Astrocyte (in vitro differentiated cells and primary cell): Measurements from ENCODE around the gene MYL9. TPM values are rescaled to one million over a fixed set of nuclear protein-coding genes. Genes with fewer than 3 reads are reported as not detected.
A peak's percentile ranks its signal among the peaks of the same experiment; 100 is the strongest.

Source experiments
- DNase-seq: peaks from one replicate; pipeline ENCODE4 v3.0.0-alpha.2; 2010; ENCODE audit warnings: low read depth
- FAIRE-seq: peaks from 2 replicates; lab custom pipeline; 2011; peaks lifted over from hg19 to GRCh38; lab: Jason Lieb, UNC
- H2AFZ ChIP-seq: 2 replicates; pipeline ENCODE4 v1.6.0; 2012; ENCODE audit warnings: low read depth, low read length, inconsistent platforms
- H3K27ac ChIP-seq: 2 replicates; pipeline ENCODE4 v1.5.1; 2011; ENCODE audit warnings: low read depth, low read length, inconsistent platforms
- H3K27me3 ChIP-seq: 2 replicates; pipeline ENCODE4 v1.6.0; 2011; ENCODE audit warnings: low read length, inconsistent platforms; ENCODE audit not compliant: insufficient read depth
- H3K36me3 ChIP-seq: 2 replicates; pipeline ENCODE4 v1.5.1; 2011; ENCODE audit warnings: low read length, inconsistent platforms; ENCODE audit not compliant: insufficient read depth
- H3K4me1 ChIP-seq: 2 replicates; pipeline ENCODE4 v1.5.1; 2011; ENCODE audit warnings: low read length, inconsistent platforms; ENCODE audit not compliant: insufficient read depth
- H3K4me2 ChIP-seq: 2 replicates; pipeline ENCODE4 v1.6.0; 2012; ENCODE audit warnings: low read length, inconsistent platforms
- H3K4me3 ChIP-seq: 2 replicates; pipeline ENCODE4 v1.5.1; 2011; ENCODE audit warnings: low read depth, mild to moderate bottlenecking, low read length, inconsistent platforms; ENCODE audit not compliant: insufficient read depth
- H3K79me2 ChIP-seq: 2 replicates; pipeline ENCODE4 v1.6.0; 2012; ENCODE audit warnings: mild to moderate bottlenecking, low read length, inconsistent platforms; ENCODE audit not compliant: insufficient read depth
- H3K9ac ChIP-seq: 2 replicates; pipeline ENCODE4 v1.6.0; 2012; ENCODE audit warnings: mild to moderate bottlenecking, low read length, inconsistent platforms
- H3K9me3 ChIP-seq: 2 replicates; pipeline ENCODE4 v1.5.1; 2012; ENCODE audit warnings: low read depth, mild to moderate bottlenecking, low read length, inconsistent platforms; ENCODE audit not compliant: insufficient read depth
- H4K20me1 ChIP-seq: 2 replicates; pipeline ENCODE4 v1.6.0; 2012; ENCODE audit warnings: low read length, inconsistent platforms; ENCODE audit not compliant: insufficient read depth
- H3K27ac Mint-ChIP-seq: one replicate; pipeline ENCODE4 v1.8.0; 2021; ENCODE audit warnings: mild to moderate bottlenecking, mixed read lengths; ENCODE audit not compliant: unreplicated experiment
- H3K27me3 Mint-ChIP-seq: one replicate; pipeline ENCODE4 v1.8.0; 2021; ENCODE audit warnings: low read depth, mixed read lengths; ENCODE audit not compliant: unreplicated experiment
- H3K36me3 Mint-ChIP-seq: one replicate; pipeline ENCODE4 v1.8.0; 2021; ENCODE audit warnings: low read depth, mixed read lengths; ENCODE audit not compliant: unreplicated experiment
- H3K4me1 Mint-ChIP-seq: one replicate; pipeline ENCODE4 v1.8.0; 2021; ENCODE audit warnings: low read depth, mixed read lengths; ENCODE audit not compliant: unreplicated experiment
- H3K4me3 Mint-ChIP-seq: one replicate; pipeline ENCODE4 v1.8.0; 2021; ENCODE audit warnings: mild to moderate bottlenecking, moderate library complexity, mixed read lengths; ENCODE audit not compliant: unreplicated experiment
- H3K9me3 Mint-ChIP-seq: one replicate; pipeline ENCODE4 v1.8.0; 2021; ENCODE audit warnings: mild to moderate bottlenecking, mixed read lengths; ENCODE audit not compliant: unreplicated experiment
- CTCF ChIP-seq: IDR thresholded peaks from 2 replicates; pipeline ENCODE4 v1.5.1; 2011; ENCODE audit warnings: low read depth, mild to moderate bottlenecking, inconsistent platforms, low read length, moderate library complexity; ENCODE audit not compliant: insufficient read depth
- EZH2 ChIP-seq: IDR thresholded peaks from 2 replicates; pipeline ENCODE4 v1.6.1; 2012; ENCODE audit warnings: mild to moderate bottlenecking, low read length, inconsistent platforms; ENCODE audit not compliant: insufficient read depth
- total RNA-seq: library from RNA; stranded (reverse); gene quantifications from 2 replicates; pipeline ENCODE4 v1.2.1, GENCODE V29; 2021

The MYL9 gene
- total RNA-seq, 1 donor from 2014 or later = 1,247 TPM

GRCh38 chr20:36578356-36579041 lies 37.2 kb downstream of the MYL9 start:
- no peak overlapping the region for H2AFZ ChIP-seq
- H3K9me3 ChIP-seq = no peaks in the 10 kb centered on the region
- H3K27me3 ChIP-seq = no peaks in the 10 kb centered on the region
- TF ChIP-seq CTCF (no peak), EZH2 (no peak)
- FAIRE-seq = no peak
- H3K36me3 ChIP-seq = peaks cover 8% of the 10 kb centered on the region
- H3K9ac ChIP-seq = no peak overlapping the region
- H3K4me3 Mint-ChIP-seq = no peak overlapping the region
- H3K27ac ChIP-seq = no peak overlapping the region
- no peaks in the 10 kb centered on the region for H3K27me3 Mint-ChIP-seq
- H3K4me3 ChIP-seq = no peak overlapping the region
- no peak for DNase-seq
- H3K4me1 Mint-ChIP-seq = peaks cover 17% of the 10 kb centered on the region
- peaks cover 12% of the 10 kb centered on the region for H3K4me1 ChIP-seq
- H3K27ac Mint-ChIP-seq = no peak overlapping the region
- peaks cover 59% of the 10 kb centered on the region for H4K20me1 ChIP-seq
- H3K9me3 Mint-ChIP-seq = no peaks in the 10 kb centered on the region
- peaks cover 29% of the 10 kb centered on the region for H3K36me3 Mint-ChIP-seq
- H3K4me2 ChIP-seq = no peak overlapping the region
- peaks cover 48% of the 10 kb centered on the region for H3K79me2 ChIP-seq

GRCh38 chr20:36579996-36580545 lies 38.8 kb downstream of the MYL9 start:
- H3K27me3 Mint-ChIP-seq = no peaks in the 10 kb centered on the region
- TF ChIP-seq EZH2 = no peak
- TF ChIP-seq CTCF = no peak
- FAIRE-seq (no peak), DNase-seq (peak; percentile 57)
- Histone ChIP-seq H4K20me1 (peaks cover 55% of the 10 kb centered on the region), H3K27me3 (no peaks in the 10 kb centered on the region), H3K4me3 (no peak overlapping the region), H3K9me3 (no peaks in the 10 kb centered on the region), H3K4me2 (no peak overlapping the region), H3K9ac (peak overlapping the region; percentile 28), H2AFZ (no peak overlapping the region), H3K27ac (no peak overlapping the region), H3K79me2 (peaks cover 44% of the 10 kb centered on the region), H3K36me3 (peaks cover 12% of the 10 kb centered on the region), H3K4me1 (peaks cover 10% of the 10 kb centered on the region)
- peak overlapping the region; percentile 64 for H3K27ac Mint-ChIP-seq
- peaks cover 12% of the 10 kb centered on the region for H3K4me1 Mint-ChIP-seq
- no peaks in the 10 kb centered on the region for H3K9me3 Mint-ChIP-seq
- peaks cover 29% of the 10 kb centered on the region for H3K36me3 Mint-ChIP-seq
- H3K4me3 Mint-ChIP-seq = peak overlapping the region; percentile 30

GRCh38 chr20:36582322-36582721 lies 41.0 kb downstream of the MYL9 start:
- Histone ChIP-seq H3K27ac (no peak overlapping the region), H3K4me1 (peaks cover 3% of the 10 kb centered on the region), H4K20me1 (peaks cover 38% of the 10 kb centered on the region), H3K9ac (no peak overlapping the region), H3K4me3 (no peak overlapping the region), H3K79me2 (peaks cover 21% of the 10 kb centered on the region), H3K27me3 (no peaks in the 10 kb centered on the region), H3K9me3 (no peaks in the 10 kb centered on the region), H2AFZ (no peak overlapping the region), H3K36me3 (peaks cover 12% of the 10 kb centered on the region), H3K4me2 (no peak overlapping the region)
- H3K4me3 Mint-ChIP-seq = no peak overlapping the region
- FAIRE-seq (no peak), DNase-seq (no peak)
- H3K36me3 Mint-ChIP-seq = peaks cover 33% of the 10 kb centered on the region
- H3K27ac Mint-ChIP-seq = no peak overlapping the region
- no peak for TF ChIP-seq CTCF
- no peak for TF ChIP-seq EZH2
- peaks cover 7% of the 10 kb centered on the region for H3K4me1 Mint-ChIP-seq
- H3K27me3 Mint-ChIP-seq = no peaks in the 10 kb centered on the region
- H3K9me3 Mint-ChIP-seq = no peaks in the 10 kb centered on the region
